Measurements from ENCODE around the gene CAPZB. TPM values are rescaled to one million over a fixed set of nuclear protein-coding genes. Genes with fewer than 3 reads are reported as not detected.

The CAPZB gene
- polyA plus RNA-seq, 1 experiment: 276 TPM

- ChIA-PET CTCF (interaction anchor here (1.0 to 2.2 kb wide), 7 partner anchors 12 to 210 kb away, joined by 3 to 10 read pairs (median 4); no protein-coding TSS in a partner anchor), POLR2A (interaction anchor here (0.6 kb wide), 1 partner anchor 15 kb away, joined by 3 read pairs; no protein-coding TSS in a partner anchor)
- Histone ChIP-seq H3K4me3 (ENCODE audit: low read depth, low read length) (no peak overlapping the region), H3K27me3 (ENCODE audit: control insufficient read depth, insufficient read depth, low read length) (no peaks in the 10 kb centered on the region), H3K36me3 (ENCODE audit: control insufficient read depth, insufficient read depth, low read length) (0 out of 2 replicates have a peak, but pooled peaks cover 2% of the 10 kb centered on the region)
- no peak for DNase-seq (ENCODE audit: low read depth)
- TF ChIP-seq, protein P1, sequence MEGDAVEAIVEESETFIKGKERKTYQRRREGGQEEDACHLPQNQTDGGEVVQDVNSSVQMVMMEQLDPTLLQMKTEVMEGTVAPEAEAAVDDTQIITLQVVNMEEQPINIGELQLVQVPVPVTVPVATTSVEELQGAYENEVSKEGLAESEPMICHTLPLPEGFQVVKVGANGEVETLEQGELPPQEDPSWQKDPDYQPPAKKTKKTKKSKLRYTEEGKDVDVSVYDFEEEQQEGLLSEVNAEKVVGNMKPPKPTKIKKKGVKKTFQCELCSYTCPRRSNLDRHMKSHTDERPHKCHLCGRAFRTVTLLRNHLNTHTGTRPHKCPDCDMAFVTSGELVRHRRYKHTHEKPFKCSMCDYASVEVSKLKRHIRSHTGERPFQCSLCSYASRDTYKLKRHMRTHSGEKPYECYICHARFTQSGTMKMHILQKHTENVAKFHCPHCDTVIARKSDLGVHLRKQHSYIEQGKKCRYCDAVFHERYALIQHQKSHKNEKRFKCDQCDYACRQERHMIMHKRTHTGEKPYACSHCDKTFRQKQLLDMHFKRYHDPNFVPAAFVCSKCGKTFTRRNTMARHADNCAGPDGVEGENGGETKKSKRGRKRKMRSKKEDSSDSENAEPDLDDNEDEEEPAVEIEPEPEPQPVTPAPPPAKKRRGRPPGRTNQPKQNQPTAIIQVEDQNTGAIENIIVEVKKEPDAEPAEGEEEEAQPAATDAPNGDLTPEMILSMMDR (IDR thresholded peaks at IDR 0.05; ENCODE audit: insufficient read depth, low read depth, low read length): no peak
Observed at GRCh38 chr1:19449454-19450228, 35.7 kb downstream of the CAPZB start.

DNA sequence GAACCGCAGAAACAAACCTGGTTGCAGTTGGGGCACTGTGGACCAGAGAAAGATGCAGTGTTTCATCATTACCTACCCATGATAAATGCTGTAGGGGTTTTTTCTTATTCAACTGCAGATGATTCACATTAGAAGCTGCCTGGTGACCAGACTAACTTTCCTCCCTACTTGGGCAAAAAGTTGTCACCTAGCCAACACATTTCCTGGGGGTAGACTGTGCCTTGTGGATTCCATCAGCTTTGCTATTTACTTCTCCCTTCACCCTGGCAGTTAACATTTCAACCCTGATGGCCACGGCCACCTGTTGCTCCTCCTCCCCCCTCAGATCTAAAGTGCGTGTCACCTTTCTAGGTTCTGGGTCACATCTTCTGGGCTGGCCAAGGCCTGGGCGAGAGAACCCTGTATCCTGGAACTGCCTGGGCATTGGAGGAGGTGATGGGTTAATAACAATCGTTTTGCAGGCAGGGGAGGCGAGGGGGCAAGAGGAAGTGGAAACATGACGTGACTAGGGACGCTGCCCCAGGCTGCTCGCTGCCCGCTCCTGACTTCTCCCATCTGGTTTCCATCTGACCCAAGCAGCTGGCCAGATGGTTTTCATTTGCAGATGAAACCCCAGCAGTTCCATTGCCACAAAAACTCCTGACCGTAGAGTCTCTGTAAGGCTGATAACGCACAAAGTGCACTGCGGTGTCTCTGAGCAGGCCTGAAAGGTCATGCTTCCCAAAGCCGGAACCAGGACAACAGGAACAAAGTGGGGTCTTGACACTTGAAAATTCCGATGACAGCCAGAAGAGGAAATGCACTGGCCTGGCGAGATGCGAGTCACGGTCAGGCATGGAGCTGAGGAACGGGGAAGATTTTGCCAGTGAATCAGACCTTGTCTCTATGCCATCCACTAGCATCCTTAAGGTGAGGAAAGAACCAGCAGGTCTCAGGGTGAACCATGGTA is 36.6 kb downstream of the CAPZB start:
- 0 out of 2 replicates have a peak, but pooled peaks cover 2% of the 10 kb centered on the region for H3K36me3 ChIP-seq (ENCODE audit: control insufficient read depth, insufficient read depth, low read length)
- peak; percentile 80 for DNase-seq (ENCODE audit: low read depth)
- CTCF ChIA-PET: interaction anchor here (0.8 to 2.2 kb wide), 8 partner anchors 11 to 211 kb away, joined by 3 to 10 read pairs (median 4); no protein-coding TSS in a partner anchor
- no peak overlapping the region for H3K4me3 ChIP-seq (ENCODE audit: low read depth, low read length)
- TF ChIP-seq, protein P1 (IDR thresholded peaks at IDR 0.05; ENCODE audit: insufficient read depth, low read depth, low read length): no peak
- POLR2A ChIA-PET: interaction anchor here (0.6 kb wide), 1 partner anchor 14 kb away, joined by 3 read pairs; no protein-coding TSS in a partner anchor
- no peaks in the 10 kb centered on the region for H3K27me3 ChIP-seq (ENCODE audit: control insufficient read depth, insufficient read depth, low read length)

DNA sequence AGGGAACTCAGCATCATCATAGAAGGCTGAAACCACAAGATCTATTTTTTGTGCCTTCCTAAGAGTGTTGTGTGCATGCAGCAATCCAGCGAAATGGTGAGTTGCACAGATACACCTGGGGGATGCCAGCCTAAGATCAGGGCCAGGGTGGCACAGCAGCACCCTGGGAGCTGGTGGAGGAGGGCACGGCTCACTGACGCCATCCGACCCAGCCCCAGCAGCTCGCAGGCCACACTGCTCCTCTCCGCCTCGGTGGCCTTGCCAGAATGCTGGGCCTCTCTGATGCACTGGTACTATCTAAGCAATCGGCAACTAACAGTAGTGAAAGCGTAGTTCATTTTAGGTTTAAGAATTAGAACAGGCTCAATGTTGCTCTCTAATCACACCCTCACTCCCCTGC is 37.8 kb downstream of the CAPZB start:
- CTCF ChIA-PET: interaction anchor here (1.6 to 2.2 kb wide), 2 partner anchors 10 to 56 kb away, joined by 4 to 7 read pairs; no protein-coding TSS in a partner anchor
- H3K27me3 ChIP-seq (ENCODE audit: control insufficient read depth, insufficient read depth, low read length): no peaks in the 10 kb centered on the region
- TF ChIP-seq, protein P1 (IDR thresholded peaks at IDR 0.05; ENCODE audit: insufficient read depth, low read depth, low read length): no peak
- POLR2A ChIA-PET: no interaction called here
- H3K36me3 ChIP-seq (ENCODE audit: control insufficient read depth, insufficient read depth, low read length): 0 out of 2 replicates have a peak, but pooled peaks cover 2% of the 10 kb centered on the region
- no peak for DNase-seq (ENCODE audit: low read depth)
- H3K4me3 ChIP-seq (ENCODE audit: low read depth, low read length): no peak overlapping the region

DNA sequence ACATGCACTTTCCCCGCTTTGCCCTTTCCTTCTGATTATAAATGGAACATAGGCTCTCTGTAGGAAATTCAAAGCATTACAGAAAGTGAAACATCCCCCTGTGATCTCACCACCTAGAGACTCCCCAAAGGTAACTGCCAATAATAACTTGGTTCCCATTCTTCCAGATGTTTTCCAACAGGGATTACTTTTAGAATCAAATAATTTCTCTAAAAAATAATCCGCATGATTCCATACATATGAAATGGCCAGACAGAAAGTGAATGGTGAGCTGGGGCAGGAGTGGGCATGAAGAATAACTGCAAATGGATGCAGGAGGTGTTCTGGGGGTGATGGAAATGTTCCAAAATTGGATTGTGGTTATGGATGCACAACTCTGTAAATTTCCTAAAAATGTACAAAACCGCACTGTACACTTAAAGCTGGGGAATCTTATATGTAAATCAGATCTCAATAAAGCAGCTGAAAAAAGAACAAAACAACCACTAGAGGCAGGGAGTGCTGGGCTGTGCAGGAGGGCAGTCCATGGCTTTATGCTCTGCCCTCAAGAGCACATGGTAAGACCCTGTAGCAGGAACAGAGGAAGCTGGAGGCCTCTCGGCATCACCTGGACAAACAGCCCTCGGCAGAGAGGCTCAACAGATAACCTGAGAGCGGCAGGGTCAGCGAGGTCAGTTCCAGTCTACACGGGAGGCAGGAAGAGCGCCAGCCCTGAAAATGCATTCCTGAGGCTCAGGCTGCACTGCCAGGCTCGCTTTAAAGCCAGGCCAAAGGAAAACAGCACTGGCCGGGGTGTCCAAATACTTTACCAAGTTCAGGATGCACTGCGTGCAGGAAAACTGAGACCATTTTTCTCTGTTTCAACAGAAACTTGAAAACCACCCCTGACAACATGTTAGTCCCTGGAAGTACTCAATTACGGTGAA is 39.7 kb downstream of the CAPZB start:
- DNase-seq (ENCODE audit: low read depth): no peak
- Histone ChIP-seq H3K27me3 (ENCODE audit: control insufficient read depth, insufficient read depth, low read length) (no peaks in the 10 kb centered on the region), H3K4me3 (ENCODE audit: low read depth, low read length) (no peak overlapping the region), H3K36me3 (ENCODE audit: control insufficient read depth, insufficient read depth, low read length) (peaks cover 2% of the 10 kb centered on the region; the same call in 1 of the 2 replicates)
- POLR2A ChIA-PET: interaction anchor here (0.7 kb wide), 1 partner anchor 17 kb away, joined by 4 read pairs; no protein-coding TSS in a partner anchor
- CTCF ChIA-PET: interaction anchor here (0.8 to 1.7 kb wide), 5 partner anchors 8 to 46 kb away, joined by 3 to 5 read pairs (median 4); no protein-coding TSS in a partner anchor
- TF ChIP-seq, protein P1 (IDR thresholded peaks at IDR 0.05; ENCODE audit: insufficient read depth, low read depth, low read length): peak; percentile 62
